ENCODE measurements around the gene MCIDAS.

MCIDAS gene

DNA sequence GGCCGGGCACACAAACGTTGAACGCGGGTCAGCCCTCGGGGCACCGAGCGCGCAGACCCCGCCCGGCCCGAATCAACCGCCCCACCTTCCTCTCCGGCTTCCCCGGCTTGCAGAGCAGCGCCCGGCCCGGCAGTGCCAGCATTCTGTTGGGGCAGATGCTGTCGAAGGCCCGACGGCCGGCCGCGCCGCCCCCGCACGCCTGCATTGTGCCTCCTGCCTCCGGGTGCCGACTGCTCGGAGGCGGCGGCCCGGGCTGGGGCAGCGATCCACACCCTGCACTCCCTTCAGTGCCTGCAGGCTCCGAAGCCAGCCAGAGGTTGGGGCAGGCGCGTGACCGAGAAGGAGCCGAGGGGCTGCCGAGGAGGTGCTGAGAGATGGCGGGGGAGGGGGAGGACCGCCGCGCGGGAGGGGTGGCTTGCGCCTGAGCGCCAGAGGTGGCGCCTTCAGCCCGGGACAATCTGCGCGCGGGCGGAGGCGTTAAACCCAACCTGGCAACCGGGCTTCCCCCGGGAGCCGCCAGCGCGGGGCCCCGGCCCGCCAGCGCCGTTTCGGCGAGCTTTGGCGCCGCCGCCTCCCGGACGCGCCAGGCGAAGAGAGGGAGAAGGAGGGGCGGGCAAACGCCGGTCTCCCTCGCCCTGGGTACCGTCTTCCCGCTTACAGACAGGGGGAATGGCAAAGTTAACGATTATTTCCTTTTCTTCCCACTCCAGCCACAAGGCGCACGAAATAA lies at the start of gene MCIDAS:
Gene MCIDAS (minus strand): TSS at position 382 of the 730 bp plus-strand sequence. CDS start 177 bp downstream, at position 205.
- no peak for FAIRE-seq
- peak; percentile 90 for DNase-seq (ENCODE audit: low spot score)

DNA sequence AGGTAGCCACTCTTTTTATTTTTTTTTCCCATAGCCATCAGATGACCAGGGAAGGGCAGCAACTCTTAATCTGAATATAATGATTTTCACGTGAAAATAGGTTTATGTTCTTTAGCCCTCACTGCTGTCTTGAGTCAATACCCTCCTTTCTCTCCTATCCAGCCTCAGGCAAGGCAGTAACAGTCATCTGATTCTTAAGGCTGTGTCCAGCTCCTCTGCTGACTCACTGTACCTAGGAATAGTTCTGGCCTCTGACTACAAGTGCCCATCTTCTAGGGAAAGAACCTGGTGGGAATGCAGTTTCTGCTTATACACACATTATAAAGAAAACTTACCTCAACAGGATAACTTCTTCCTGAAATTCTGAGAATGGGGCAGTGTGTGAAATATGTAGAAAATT lies 49.7 kb upstream of the MCIDAS start:
- no peak for DNase-seq (ENCODE audit: low spot score)
- FAIRE-seq = no peak

DNA sequence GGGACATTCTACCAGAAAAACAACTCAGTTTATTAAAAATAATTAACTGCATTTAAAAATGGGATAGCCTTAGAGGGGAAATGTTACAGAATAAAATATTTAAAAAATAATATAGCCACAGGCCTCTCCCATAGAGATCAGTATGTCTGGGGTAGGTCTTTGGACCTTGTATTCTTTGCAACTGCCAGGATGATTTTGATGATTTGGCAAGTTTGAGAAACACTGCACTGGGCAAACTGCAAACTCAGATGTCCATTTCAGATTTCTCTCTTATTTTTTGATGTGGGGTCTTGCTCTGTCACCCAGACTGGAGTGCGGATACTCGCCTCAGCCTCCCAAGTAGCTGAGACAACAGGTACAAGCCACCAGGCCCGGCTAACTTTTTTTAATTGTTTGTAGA lies 31.2 kb upstream of the MCIDAS start:
- no peak for FAIRE-seq
- DNase-seq (ENCODE audit: low spot score) = no peak

DNA sequence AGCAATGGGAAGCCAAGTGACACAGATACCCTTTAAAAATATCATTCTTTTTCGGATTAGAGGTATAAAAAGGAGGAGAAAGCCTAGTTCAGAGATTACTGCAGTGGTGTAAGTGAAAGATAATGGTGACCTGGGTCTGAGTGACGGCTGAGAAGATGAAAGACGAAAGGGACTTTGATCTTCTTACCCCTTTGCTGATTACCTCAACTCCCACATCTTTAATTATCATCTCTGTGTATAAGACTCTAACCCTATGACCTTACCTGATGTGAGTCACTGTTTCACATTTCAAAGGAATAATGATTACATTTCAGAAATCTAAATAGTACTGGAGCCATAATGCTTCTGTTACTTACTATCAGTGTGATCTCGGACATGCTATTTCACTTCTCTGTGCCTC lies 27.7 kb upstream of the MCIDAS start:
- no peak for FAIRE-seq
- DNase-seq (ENCODE audit: low spot score) = no peak

DNA sequence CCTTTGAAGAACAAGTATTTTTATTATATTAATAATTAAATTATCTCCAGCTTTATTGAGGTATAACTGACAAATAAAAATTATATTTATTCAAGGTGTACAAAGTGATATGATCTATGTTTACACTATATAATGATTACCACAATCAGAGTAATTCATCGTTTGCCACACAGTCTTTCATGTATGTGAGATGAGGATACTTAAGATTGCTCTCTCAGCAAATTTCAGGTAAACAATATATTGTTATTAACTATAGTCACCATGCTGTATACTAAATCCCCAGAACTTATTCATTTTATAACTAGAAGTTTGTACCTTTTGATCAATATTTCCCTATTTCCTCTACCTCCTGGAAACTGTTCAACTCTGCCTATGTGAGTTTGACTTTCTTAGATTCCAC lies 22.9 kb upstream of the MCIDAS start:
- FAIRE-seq (no peak), DNase-seq (ENCODE audit: low spot score) (no peak)

DNA sequence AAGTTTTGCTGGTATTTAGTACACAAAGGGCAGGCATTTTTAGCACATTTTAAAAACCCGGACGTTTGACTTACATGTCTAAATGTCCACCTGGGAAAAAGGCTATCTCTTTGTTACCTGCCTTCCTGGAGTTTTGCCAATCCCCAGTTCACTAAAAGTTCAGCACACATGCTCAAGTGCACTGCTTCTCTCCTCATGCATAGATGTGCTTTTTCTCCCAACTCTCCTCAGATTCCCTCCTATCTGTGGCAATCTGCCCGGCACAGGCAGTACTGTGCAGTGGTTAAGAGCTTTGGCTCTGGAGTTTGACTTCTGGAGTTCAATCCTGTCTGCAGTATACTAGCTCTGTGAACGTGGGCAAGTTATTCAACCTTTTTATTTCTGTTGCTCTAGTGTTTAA lies 14.6 kb upstream of the MCIDAS start:
- FAIRE-seq (no peak), DNase-seq (ENCODE audit: low spot score) (no peak)

DNA sequence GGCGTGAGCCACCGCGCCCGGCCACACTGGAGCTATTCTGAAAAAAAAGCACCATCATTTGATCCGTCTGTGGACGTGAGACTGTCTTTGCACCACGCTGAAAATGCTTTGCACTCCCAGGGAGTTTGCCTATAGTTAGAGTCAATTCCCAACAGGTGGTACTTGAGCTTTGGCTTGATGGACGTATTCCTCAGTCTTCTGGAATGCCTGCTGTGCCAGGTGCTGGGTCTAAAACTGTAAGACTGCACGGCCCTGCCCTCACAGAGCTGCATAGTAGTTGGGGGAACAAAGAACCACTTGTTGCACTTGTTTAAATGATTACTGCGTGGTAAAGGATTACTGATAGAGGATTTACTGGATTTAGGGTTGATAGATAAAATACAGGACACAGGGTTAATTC lies 9.7 kb upstream of the MCIDAS start:
- DNase-seq (ENCODE audit: low spot score) (no peak), FAIRE-seq (no peak)

DNA sequence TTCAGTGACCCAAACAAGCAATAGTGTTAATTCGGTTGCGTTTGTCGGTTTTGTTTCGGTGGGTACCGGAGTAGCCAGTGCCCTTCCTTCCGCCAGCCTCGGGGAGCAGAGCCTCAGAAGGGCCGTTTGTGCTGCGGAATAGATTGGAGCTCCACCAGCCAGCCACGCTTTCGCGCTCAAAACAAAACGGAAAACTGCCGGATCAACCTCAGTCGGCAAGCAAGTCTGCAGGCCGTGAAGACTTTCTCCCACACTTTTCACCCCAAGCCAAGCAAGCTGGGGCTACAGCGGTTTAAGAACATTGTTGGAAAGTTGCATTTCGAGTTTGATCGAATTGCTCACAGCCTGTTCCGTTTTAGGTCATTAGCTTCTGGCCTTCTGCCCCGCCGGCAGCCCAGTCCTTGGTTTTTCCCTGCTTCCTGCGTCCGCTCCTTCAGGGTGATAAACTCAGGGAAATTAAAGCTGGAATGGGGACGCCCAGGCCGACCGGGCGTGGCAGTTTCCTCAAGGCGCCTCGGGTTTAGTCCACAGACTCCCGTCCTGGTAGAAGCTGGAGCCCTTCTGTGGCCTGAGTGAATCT lies 7.1 kb upstream of the MCIDAS start:
- DNase-seq (ENCODE audit: low spot score) (peak; percentile 46), FAIRE-seq (no peak)

DNA sequence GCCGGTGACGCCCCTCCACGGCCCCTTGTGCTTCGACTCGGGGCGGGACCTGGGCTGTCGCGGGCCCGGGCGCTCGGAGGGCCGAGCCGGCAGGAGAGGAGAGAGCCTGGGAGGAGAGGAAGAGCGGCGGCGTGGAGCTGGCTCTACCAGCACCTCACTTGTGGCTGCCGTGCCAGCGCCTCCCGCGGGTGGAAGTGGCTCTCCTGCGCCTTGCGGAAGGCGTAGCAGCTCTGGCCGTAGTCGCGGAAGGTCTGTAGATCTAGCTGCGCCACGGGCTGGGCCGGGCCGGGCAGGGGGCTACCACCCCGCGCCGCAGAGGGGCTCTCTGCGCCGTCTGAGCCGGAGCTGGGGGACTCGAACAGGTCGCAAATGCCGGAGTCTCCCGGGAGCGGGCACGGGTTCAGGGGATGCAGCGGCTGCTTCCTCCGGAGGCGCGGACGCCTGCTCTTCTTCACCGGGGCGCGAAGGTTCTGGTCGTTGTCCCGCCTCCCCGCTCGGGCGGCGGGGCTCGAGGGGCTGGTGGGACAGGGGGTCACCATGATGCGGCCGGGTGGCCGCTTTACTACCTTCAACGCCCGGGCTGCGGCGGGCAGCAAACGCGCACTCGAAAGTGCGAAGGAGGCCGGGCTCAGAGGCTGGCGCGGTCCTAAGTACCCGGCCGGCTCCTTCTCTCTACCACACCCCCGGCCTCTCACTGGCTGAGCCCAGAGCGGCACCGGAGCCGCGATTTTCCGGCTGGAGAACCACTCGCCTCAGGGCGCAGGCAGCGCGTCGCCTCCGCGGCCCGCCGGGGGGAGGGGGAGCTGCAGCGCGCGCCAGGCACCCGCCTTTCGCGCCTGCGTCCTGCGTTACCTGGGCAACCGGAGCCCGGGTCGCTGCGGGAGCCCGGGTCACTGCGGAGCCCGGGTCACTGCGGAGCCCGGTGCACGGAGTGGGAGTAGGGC lies 6.1 kb upstream of the MCIDAS start, which contains the start of gene CCNO:
Gene CCNO (minus strand): TSS at position 624 of the 944 bp plus-strand sequence. CDS start 85 bp downstream, at position 539.
- FAIRE-seq (peak; percentile 77), DNase-seq (ENCODE audit: low spot score) (peak; percentile 87)

DNA sequence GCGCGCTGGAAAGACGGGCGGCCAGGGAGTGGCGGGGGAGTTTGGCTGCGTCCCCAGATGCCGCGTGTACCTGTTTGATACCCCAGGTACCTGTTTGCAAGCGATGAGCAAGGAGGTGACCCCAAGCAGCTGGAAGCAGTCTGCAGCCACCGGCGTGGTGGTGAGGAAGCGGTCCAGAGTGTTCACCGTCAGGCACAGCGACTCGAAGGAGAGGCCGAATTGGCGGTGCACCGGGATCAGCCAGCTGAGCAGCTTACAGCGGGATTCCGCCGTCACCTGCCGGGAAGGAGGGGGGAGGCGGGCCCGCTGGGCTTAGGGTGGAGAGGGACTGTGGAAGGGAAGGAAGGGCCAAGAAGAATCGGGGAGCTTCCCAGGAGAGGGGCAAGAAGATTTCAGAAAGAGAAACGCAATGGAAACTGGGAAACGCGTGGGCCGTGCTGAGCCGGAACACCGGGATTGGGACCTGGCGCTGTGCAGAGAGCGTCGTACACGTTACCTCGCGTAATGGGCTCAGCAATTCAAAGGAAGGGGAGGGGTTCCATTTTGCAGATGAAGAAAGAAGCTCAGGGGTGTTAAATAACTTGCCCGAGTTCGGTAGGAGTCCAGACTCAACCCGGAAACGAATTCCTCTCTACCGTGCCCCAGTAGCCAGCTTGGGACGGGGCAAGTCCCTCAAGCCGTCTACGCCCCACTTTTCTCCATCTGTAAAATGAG lies 5.3 kb upstream of the MCIDAS start:
- FAIRE-seq (peak; percentile 42), DNase-seq (ENCODE audit: low spot score) (peak; percentile 51)

DNA sequence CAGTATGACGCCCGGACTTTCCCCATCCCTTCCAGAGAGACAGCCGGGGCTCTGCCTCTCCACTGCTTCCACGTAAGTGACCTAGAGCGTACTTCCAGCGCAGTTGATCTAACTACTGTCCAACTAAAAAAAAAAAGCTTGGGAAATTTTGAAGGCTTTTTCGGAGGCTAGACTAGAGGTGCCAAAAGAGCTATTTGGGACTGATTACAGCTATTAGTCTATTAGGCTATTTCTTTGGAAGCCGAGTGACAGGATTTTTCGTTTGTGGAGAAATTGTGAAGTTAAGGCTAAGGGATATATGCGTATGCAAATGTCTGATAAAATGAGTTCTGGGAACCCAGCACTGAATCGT lies 4.8 kb upstream of the MCIDAS start:
- FAIRE-seq = no peak
- no peak for DNase-seq (ENCODE audit: low spot score)

DNA sequence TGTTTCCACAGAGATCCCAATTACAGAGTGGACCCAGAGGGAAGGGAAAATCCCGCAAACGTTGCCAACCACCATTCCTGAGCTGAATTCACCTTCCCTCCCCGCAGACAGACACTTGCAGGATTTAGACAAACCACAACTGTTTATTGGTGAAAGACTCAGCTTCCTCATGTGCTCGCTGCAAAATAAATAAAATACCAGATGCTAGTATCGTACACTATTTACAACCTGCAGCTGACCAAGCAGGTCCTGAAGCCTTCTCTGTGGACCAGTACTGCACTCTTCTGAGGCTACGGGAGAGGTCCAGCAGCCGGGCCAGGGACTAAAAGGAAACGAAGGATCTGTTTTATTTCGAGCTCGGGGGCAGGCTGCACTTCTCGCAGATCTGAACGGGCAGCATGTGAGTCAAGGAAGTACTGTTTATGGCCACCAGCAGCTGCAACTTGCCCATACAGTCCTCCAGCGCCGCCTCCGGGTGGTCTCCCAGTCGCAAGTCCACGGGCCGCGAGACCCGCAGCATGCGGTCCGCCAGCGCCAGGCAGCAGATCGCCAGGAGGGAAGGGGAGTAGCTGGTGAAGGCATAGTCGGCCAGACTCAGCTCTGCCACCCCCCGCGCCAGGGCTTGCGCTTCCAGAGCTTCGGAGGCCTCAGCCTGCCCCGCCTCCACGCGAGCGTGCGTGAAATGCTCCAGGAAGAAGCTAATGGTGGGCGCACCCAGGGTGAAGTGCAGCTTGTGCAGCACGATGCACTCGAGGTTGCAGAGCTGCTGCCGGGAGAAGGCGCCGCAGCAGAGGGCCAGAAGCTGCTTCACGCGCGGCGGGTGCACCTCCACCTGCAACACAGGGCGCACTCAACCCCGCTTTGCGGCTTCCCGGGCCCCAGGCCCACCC lies 4.2 kb upstream of the MCIDAS start:
- no peak for FAIRE-seq
- DNase-seq (ENCODE audit: low spot score) = no peak

DNA sequence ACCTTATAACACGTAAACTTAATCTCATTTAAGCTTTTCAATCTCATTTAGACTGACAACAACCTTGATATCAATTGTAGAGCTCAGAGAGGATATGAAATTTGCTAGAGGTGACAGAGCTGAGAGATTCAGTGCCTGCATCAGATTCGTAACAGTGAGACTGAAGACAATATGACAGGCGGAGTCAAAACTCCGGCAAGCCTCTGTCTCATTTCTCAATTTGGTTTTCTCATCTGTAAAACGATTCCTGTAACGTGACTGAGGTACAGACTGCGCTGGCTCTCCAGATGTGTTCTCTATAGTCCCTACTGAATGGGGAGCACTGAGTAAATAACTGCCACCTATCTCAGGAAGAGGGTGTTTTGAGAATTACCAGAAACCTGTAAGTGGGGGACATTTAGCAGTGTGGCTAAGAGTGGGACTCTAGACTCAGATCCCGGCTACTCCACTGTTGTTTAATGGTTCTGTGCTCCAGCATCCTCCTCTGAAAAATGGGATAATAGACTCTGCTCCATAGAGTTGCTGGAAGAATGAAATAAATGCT lies 3.0 kb upstream of the MCIDAS start:
- DNase-seq (ENCODE audit: low spot score) = no peak
- no peak for FAIRE-seq

DNA sequence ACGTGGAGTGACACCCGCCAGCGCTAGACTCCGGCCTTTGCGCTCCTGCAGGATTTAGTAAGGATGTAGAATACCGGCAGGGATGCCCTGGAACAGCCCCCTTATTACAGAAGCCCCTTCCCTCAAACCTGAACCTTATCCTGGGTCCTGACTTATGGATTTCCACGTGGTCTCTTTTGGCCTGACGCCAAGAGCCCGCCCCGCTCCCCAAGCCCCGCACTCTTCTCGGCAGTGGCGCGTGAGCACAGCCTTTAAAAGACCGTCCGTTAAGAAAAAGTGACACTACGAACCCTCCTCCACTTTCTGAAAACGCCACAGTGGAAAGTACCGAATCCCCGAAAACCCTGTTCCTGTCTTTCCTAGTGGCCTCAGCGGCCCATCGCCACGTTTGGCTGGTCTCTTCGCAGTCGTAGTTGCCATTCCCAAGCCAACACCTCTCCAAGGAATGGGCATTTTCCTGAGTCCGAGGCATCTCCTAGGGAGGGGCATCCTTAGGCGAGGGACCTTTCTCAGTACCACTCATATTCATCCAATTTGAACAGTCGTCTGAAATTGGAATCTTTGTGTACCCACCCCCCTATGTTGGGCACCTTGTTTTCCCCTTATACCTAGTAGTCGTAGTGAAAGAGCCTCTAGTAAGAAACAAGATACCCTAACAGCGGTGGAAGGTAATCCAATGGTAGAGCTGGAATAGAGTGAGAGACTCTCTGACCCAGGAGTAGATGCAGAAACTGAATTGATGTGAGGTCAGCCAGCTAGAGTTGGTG lies 732 bp upstream of the MCIDAS start:
- no peak for DNase-seq (ENCODE audit: low spot score)
- no peak for FAIRE-seq

DNA sequence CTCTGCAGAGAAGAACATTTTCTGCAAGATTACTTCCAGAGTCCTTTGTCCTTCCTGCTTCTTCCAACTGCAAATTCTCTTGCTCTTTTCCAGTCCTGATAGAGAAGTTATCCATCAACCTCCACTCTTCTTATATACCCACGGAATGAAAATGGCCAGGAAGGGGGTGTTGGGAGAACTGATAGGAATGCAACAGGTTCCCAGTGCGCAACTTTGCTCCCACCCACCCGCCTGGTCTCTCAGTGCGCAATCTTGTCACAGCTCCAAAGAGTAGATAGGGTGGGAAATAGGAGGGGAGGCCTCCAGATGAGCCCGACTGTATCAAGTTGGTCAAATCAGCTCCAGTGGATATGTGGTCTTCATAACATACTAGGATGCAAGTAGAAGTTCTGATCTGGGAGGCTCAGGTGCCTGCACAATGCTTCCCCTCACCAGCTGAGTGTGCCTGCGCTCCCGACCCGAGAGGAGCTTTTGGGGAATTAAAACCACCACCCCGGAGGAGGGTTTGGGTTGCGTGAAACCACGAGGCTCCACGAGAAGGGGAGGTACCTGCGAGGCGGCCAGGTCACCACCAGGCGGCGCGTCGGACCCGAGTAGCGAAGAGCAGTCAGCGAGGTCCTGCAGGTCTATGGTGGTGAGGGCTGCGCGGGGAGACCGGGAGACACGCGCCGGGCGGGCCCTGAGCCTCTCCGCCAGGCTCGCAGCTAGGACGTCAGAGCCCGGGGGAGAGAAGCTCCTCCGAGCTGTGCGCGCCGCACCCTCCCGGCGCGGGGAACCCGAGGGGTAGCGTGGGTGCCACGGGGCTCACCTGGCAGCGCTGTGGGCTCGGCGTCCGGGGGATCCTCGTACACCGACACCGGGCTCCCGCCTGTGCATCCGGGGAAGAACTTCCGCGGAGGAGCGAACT lies 835 bp downstream of the MCIDAS start:
- DNase-seq (ENCODE audit: low spot score) (peak; percentile 91), FAIRE-seq (peak; percentile 79)

DNA sequence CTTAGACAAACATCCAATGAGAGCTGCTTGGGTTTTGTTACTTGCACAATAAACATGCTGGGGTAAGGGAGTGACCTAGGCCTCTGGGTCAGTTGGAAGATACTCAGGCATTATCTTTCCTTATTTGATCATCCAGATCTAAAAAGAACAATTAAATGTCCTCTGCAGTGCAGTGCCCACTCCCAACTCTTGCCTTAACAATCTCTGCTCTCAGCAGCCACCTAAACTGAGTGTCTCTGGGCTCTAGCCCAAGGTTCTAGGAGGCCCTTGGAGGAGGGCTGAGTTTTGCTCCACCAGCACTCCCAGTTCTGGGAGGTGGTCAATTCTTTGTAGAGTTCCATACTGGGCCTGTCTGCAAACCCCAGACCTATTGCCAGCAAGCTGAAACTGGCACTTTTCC lies 1.8 kb downstream of the MCIDAS start:
- FAIRE-seq (no peak), DNase-seq (ENCODE audit: low spot score) (no peak)

DNA sequence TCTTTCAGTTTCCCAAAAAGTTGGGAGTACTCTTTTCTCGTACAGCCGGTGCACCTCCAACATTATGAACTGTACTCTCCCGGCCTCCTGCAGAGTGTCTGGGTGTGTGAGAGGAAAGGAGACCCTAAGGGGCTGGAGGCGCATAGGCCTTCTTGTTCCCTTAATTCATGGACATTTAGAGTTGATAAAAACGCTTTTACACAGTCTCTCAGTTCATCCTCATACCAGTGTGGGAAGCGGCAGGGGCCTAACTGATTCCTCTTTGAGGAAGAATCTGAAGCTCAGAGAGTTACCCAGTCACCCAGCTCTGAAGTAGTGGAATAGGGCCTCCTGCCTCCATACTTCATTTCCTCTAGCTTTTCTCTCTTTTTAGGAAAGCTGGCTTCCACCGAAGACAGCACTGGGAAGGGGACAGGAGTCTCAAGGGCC lies 3.3 kb downstream of the MCIDAS start:
- DNase-seq (ENCODE audit: low spot score) (no peak), FAIRE-seq (no peak)
